Measurements from ENCODE around the gene CCDC167. TPM values are rescaled to one million over a fixed set of nuclear protein-coding genes. Genes with fewer than 3 reads are reported as not detected.
A peak's percentile ranks its signal among the peaks of the same experiment; 100 is the strongest.

Gene CCDC167
- total RNA-seq, 2 experiments from 2014 or later: 64.0 to 69.4 TPM

DNA sequence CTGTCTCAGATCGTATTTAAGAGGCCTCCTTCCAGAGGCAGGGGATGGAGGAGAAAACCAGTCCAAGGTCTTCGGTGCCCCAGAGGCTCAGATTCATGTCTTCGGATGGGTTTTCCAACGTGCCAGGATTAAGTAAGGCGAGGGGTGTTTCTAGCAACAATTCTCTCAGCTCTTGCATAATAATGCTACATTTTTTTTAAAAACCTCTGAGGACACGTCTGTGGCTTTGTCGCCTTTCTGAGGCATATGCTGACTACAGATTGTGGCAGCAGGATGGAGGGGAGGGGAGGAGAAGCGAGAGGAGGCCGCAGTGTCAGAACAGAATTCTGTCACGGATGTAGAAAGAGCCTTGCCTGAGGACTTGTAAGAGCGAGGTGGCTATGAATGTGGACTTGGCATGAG is 17.7 kb upstream of the CCDC167 start:
- no peaks in the 10 kb centered on the region for H3K9me3 Mint-ChIP-seq (ENCODE audit: insufficient read depth)
- ATAC-seq (peak; percentile 63), DNase-seq (peak; percentile 91)
- H3K4me3 Mint-ChIP-seq: peak overlapping the region; percentile 83
- H3K4me1 Mint-ChIP-seq (ENCODE audit: low read depth): peaks cover 83% of the 10 kb centered on the region
- no peaks in the 10 kb centered on the region for H3K27me3 Mint-ChIP-seq (ENCODE audit: low read depth)
- H3K27ac Mint-ChIP-seq: peak overlapping the region; percentile 98
- CTCF ChIA-PET: interaction anchor here (1.0 to 4.6 kb wide), 15 partner anchors 8 to 192 kb away, joined by 3 to 64 read pairs (median 6); partner anchors contain the start of gene CCDC167
- peaks cover 6% of the 10 kb centered on the region for H3K36me3 Mint-ChIP-seq (ENCODE audit: low read depth)
- POLR2A ChIA-PET: interaction anchor here (0.7 to 3.6 kb wide), 13 partner anchors 9 to 301 kb away, joined by 3 to 129 read pairs (median 5); partner anchors contain the start of genes CCDC167, CMTR1 and MDGA1

GRCh38 chr6:37516920-37517405 is 17.3 kb upstream of the CCDC167 start:
- CTCF ChIA-PET: interaction anchor here (1.0 to 4.6 kb wide), 18 partner anchors 8 to 191 kb away, joined by 3 to 64 read pairs (median 4); partner anchors contain the start of genes CCDC167 and CMTR1
- Mint-ChIP-seq H3K27me3 (ENCODE audit: low read depth) (no peaks in the 10 kb centered on the region), H3K4me1 (ENCODE audit: low read depth) (peaks cover 81% of the 10 kb centered on the region), H3K36me3 (ENCODE audit: low read depth) (peaks cover 6% of the 10 kb centered on the region), H3K9me3 (ENCODE audit: insufficient read depth) (no peaks in the 10 kb centered on the region), H3K4me3 (peak overlapping the region; percentile 83), H3K27ac (peak overlapping the region; percentile 98)
- POLR2A ChIA-PET: interaction anchor here (0.5 to 3.6 kb wide), 18 partner anchors 9 to 302 kb away, joined by 3 to 129 read pairs (median 5); partner anchors contain the start of genes CCDC167, CMTR1 and MDGA1
- DNase-seq: peak; percentile 37
- ATAC-seq: peak; percentile 33

DNA sequence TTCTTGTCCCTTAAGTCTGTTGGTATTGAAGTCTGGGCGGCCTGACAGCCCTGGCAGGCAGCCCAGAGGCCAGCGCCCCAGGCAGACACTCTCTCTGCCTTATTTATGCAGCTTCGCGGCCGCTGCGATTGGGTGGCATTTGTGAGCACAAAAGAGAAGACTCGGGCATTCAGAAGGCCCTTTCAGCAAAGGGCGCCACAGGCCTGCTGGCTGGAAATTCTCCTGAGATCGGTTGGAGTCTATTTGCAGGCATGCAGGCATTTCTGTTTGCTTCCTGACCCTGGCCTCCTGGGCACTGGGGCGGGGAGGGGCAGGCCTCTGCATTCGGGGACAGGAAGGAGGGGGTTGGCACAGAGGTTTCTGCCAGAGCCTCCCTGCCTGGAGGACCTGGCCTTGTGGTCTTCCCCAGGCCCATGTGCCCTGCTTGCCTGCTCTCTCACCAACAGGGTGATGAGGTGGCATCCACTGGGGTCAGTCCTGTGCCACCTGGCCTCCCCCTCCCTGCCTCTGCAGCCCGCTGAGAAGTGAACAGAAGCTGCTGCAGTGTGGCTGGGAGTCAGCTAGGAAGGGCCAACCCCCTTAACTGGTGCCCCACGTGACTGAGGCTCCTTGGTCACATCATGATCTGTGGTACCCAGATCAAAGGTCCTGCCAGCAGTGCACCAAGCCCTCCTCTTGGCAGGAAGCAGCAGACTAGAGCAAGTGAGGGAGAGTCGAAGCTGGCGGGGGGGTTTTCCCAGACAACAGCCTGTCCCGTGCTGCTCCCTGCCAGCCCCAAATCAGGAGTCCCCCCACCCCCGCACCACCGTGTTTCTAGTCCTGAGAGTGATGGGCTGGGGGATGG is 16.6 kb upstream of the CCDC167 start:
- ChIA-PET CTCF (interaction anchor here (1.0 to 4.6 kb wide), 19 partner anchors 8 to 191 kb away, joined by 3 to 64 read pairs (median 4); partner anchors contain the start of genes CCDC167 and CMTR1), POLR2A (interaction anchor here (0.5 to 3.6 kb wide), 16 partner anchors 8 to 302 kb away, joined by 3 to 129 read pairs (median 6); partner anchors contain the start of genes CCDC167, CMTR1 and MDGA1)

GRCh38 chr6:37515712-37516075 is 16.0 kb upstream of the CCDC167 start:
- POLR2A ChIA-PET: interaction anchor here (2.4 to 3.6 kb wide), 4 partner anchors 13 to 82 kb away, joined by 12 to 129 read pairs (median 18); partner anchors contain the start of genes CCDC167 and CMTR1
- Mint-ChIP-seq H3K36me3 (ENCODE audit: low read depth) (peaks cover 4% of the 10 kb centered on the region), H3K4me1 (ENCODE audit: low read depth) (peaks cover 68% of the 10 kb centered on the region), H3K27ac (peak overlapping the region; percentile 98), H3K9me3 (ENCODE audit: insufficient read depth) (no peaks in the 10 kb centered on the region), H3K4me3 (peak overlapping the region; percentile 83), H3K27me3 (ENCODE audit: low read depth) (no peaks in the 10 kb centered on the region)
- CTCF ChIA-PET: interaction anchor here (1.0 to 4.6 kb wide), 7 partner anchors 11 to 82 kb away, joined by 3 to 64 read pairs (median 8); partner anchors contain the start of genes CCDC167 and CMTR1
- ATAC-seq (no peak), DNase-seq (no peak)

More for the DNA sequence above, 16.6 kb upstream of the CCDC167 start:
- H3K4me3 Mint-ChIP-seq: peak overlapping the region; percentile 83
- peak overlapping the region; percentile 98 for H3K27ac Mint-ChIP-seq
- H3K9me3 Mint-ChIP-seq (ENCODE audit: insufficient read depth): no peaks in the 10 kb centered on the region
- peak; percentile 94 for DNase-seq
- ATAC-seq: peak; percentile 89
- H3K4me1 Mint-ChIP-seq (ENCODE audit: low read depth): peaks cover 74% of the 10 kb centered on the region
- peaks cover 6% of the 10 kb centered on the region for H3K36me3 Mint-ChIP-seq (ENCODE audit: low read depth)
- no peaks in the 10 kb centered on the region for H3K27me3 Mint-ChIP-seq (ENCODE audit: low read depth)

- Mint-ChIP-seq H3K4me1 (ENCODE audit: low read depth) (peaks cover 65% of the 10 kb centered on the region), H3K9me3 (ENCODE audit: insufficient read depth) (no peaks in the 10 kb centered on the region), H3K36me3 (ENCODE audit: low read depth) (peaks cover 2% of the 10 kb centered on the region), H3K27me3 (ENCODE audit: low read depth) (no peaks in the 10 kb centered on the region), H3K27ac (peak overlapping the region; percentile 98), H3K4me3 (peak overlapping the region; percentile 6)
- ATAC-seq (no peak), DNase-seq (no peak)
- CTCF ChIA-PET: interaction anchor here (1.0 to 3.0 kb wide), 2 partner anchors 12 to 23 kb away, joined by 5 to 12 read pairs; no protein-coding TSS in a partner anchor
- POLR2A ChIA-PET: interaction anchor here (0.8 to 3.6 kb wide), 2 partner anchors 12 to 13 kb away, joined by 6 to 129 read pairs; partner anchors contain the start of gene CCDC167
Measured at GRCh38 chr6:37514837-37515236, 15.1 kb upstream of the CCDC167 start.

- CTCF ChIA-PET: interaction anchor here (1.0 kb wide), 1 partner anchor 12 kb away, joined by 5 read pairs; no protein-coding TSS in a partner anchor
- Mint-ChIP-seq H3K4me3 (no peak overlapping the region), H3K4me1 (ENCODE audit: low read depth) (peaks cover 63% of the 10 kb centered on the region), H3K27ac (peak overlapping the region; percentile 98), H3K36me3 (ENCODE audit: low read depth) (peaks cover 2% of the 10 kb centered on the region), H3K27me3 (ENCODE audit: low read depth) (no peaks in the 10 kb centered on the region), H3K9me3 (ENCODE audit: insufficient read depth) (no peaks in the 10 kb centered on the region)
- POLR2A ChIA-PET: interaction anchor here (0.8 kb wide), 1 partner anchor 12 kb away, joined by 6 read pairs; no protein-coding TSS in a partner anchor
- ATAC-seq (no peak), DNase-seq (peak; percentile 32)
Measured at GRCh38 chr6:37514321-37514771, 14.7 kb upstream of the CCDC167 start.

DNA sequence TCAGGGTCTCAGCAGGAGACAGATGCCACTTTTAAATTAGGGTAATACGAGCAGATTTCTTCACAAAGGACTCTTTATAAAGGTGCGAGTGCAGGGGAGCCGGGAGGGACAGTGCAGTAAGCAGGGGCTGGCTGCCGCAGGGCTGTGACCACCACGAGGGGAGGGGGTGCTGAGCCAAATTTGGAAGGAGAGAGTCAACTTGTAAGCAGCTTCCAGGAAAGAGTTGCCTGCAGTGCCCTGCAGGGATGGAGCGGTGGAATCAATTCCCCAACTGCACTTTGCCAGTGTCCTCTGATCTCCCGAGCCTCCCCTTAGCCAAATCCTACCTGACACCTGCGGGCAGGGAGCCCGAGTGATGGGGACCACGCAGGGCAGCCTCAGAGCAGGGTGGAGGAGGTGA is 13.9 kb upstream of the CCDC167 start:
- H3K4me3 Mint-ChIP-seq: no peak overlapping the region
- no peak for ATAC-seq
- no peaks in the 10 kb centered on the region for H3K36me3 Mint-ChIP-seq (ENCODE audit: low read depth)
- H3K27me3 Mint-ChIP-seq (ENCODE audit: low read depth): no peaks in the 10 kb centered on the region
- H3K27ac Mint-ChIP-seq: peak overlapping the region; percentile 58
- no peak for DNase-seq
- ChIA-PET POLR2A (interaction anchor here (1.9 kb wide), 1 partner anchor 12 kb away, joined by 7 read pairs; no protein-coding TSS in a partner anchor), CTCF (no interaction called here)
- no peaks in the 10 kb centered on the region for H3K9me3 Mint-ChIP-seq (ENCODE audit: insufficient read depth)
- peaks cover 56% of the 10 kb centered on the region for H3K4me1 Mint-ChIP-seq (ENCODE audit: low read depth)

- no peak for ATAC-seq
- Mint-ChIP-seq H3K4me3 (no peak overlapping the region), H3K36me3 (ENCODE audit: low read depth) (no peaks in the 10 kb centered on the region), H3K27me3 (ENCODE audit: low read depth) (no peaks in the 10 kb centered on the region), H3K4me1 (ENCODE audit: low read depth) (peaks cover 56% of the 10 kb centered on the region), H3K9me3 (ENCODE audit: insufficient read depth) (no peaks in the 10 kb centered on the region), H3K27ac (peak overlapping the region; percentile 58)
- ChIA-PET CTCF (no interaction called here), POLR2A (interaction anchor here (1.9 kb wide), 1 partner anchor 11 kb away, joined by 7 read pairs; no protein-coding TSS in a partner anchor)
- no peak for DNase-seq
Measured at GRCh38 chr6:37513155-37513554, 13.5 kb upstream of the CCDC167 start.

- peaks cover 53% of the 10 kb centered on the region for H3K4me1 Mint-ChIP-seq (ENCODE audit: low read depth)
- H3K4me3 Mint-ChIP-seq: no peak overlapping the region
- no peaks in the 10 kb centered on the region for H3K27me3 Mint-ChIP-seq (ENCODE audit: low read depth)
- no peaks in the 10 kb centered on the region for H3K36me3 Mint-ChIP-seq (ENCODE audit: low read depth)
- ChIA-PET POLR2A (interaction anchor here (1.2 to 1.9 kb wide), 2 partner anchors 10 to 80 kb away, joined by 3 to 7 read pairs; partner anchors contain the start of gene CMTR1), CTCF (interaction anchor here (0.9 kb wide), 1 partner anchor 11 kb away, joined by 6 read pairs; no protein-coding TSS in a partner anchor)
- H3K27ac Mint-ChIP-seq: no peak overlapping the region
- DNase-seq (no peak), ATAC-seq (no peak)
- no peaks in the 10 kb centered on the region for H3K9me3 Mint-ChIP-seq (ENCODE audit: insufficient read depth)
Measured at GRCh38 chr6:37512400-37513011, 12.8 kb upstream of the CCDC167 start.

DNA sequence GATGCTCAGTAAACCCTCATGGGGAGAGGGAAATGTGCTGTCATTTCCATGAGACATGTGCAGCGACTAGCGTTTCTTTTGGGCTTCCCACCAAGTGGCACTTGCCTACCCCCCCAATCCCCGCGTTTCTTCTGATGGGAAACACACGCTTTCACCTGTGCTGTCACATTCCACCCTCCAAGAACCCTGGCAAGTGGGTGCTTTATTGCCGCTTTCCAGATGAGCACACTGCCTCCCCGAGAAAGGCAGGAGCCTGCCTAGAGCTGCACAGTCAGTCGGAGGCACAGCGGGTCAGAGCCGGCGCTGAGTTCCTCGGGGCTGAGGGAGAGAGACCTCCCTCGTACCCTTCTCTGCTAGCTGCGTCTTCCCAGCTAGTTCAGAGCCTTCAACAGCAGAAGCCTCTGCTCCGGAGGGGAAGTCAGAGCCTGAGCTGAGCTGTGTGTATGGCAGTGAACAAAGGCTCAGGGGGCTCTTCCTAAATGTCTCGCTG is 12.3 kb upstream of the CCDC167 start:
- DNase-seq (no peak), ATAC-seq (no peak)
- Mint-ChIP-seq H3K27ac (no peak overlapping the region), H3K27me3 (ENCODE audit: low read depth) (no peaks in the 10 kb centered on the region), H3K4me1 (ENCODE audit: low read depth) (peaks cover 52% of the 10 kb centered on the region), H3K9me3 (ENCODE audit: insufficient read depth) (no peaks in the 10 kb centered on the region), H3K4me3 (no peak overlapping the region), H3K36me3 (ENCODE audit: low read depth) (no peaks in the 10 kb centered on the region)
- ChIA-PET CTCF (interaction anchor here (0.9 kb wide), 1 partner anchor 10 kb away, joined by 6 read pairs; no protein-coding TSS in a partner anchor), POLR2A (interaction anchor here (1.2 to 1.9 kb wide), 2 partner anchors 10 to 79 kb away, joined by 3 to 7 read pairs; partner anchors contain the start of gene CMTR1)

GRCh38 chr6:37511201-37511600 is 11.5 kb upstream of the CCDC167 start:
- CTCF ChIA-PET: no interaction called here
- Mint-ChIP-seq H3K4me1 (ENCODE audit: low read depth) (peaks cover 45% of the 10 kb centered on the region), H3K4me3 (no peak overlapping the region), H3K9me3 (ENCODE audit: insufficient read depth) (no peaks in the 10 kb centered on the region), H3K27me3 (ENCODE audit: low read depth) (no peaks in the 10 kb centered on the region), H3K36me3 (ENCODE audit: low read depth) (no peaks in the 10 kb centered on the region), H3K27ac (no peak overlapping the region)
- POLR2A ChIA-PET: no interaction called here
- ATAC-seq (no peak), DNase-seq (no peak)
